CD4-positive, alpha-beta memory T cell (primary cell): ENCODE measurements around the gene CCSER2. TPM values are rescaled to one million over a fixed set of nuclear protein-coding genes. Genes with fewer than 3 reads are reported as not detected.

Source experiments
- CTCF ChIA-PET: fragments of 350-600 bp; sonication (Branson Sonifier 250); formaldehyde crosslinking; loops from one replicate; lab custom pipeline; 2021; ENCODE audit warnings: inconsistent platforms; ENCODE audit not compliant: partially characterized antibody; lab: Charles Lee
- POLR2A ChIA-PET: fragments of 350-600 bp; sonication (Branson Sonifier 250); formaldehyde crosslinking; loops from one replicate; lab custom pipeline; 2021; ENCODE audit not compliant: partially characterized antibody; lab: Charles Lee
- DNase-seq, 5 donors: peaks; one replicate each; pipeline versions ENCODE4 v3.0.0 to v3.0.0-alpha.2; 2020 to 2022; ENCODE audit warnings: mixed read lengths in 1 of 5
- H3K27ac ChIP-seq: one replicate; pipeline ENCODE4 v1.7.0; 2013; ENCODE audit warnings: low read depth, low read length
- H3K27me3 ChIP-seq: 2 replicates; pipeline ENCODE4 v1.7.0; 2013; ENCODE audit warnings: mild to moderate bottlenecking, low read length, moderate library complexity; ENCODE audit not compliant: insufficient read depth
- H3K36me3 ChIP-seq: 2 replicates; pipeline ENCODE4 v1.7.0; 2013; ENCODE audit warnings: mild to moderate bottlenecking, low read length, moderate library complexity; ENCODE audit not compliant: insufficient read depth
- H3K4me1 ChIP-seq: 2 replicates; pipeline ENCODE4 v1.7.0; 2013; ENCODE audit warnings: mild to moderate bottlenecking, low read length, moderate library complexity; ENCODE audit not compliant: insufficient read depth
- H3K4me3 ChIP-seq, 2 donors: one replicate each; pipeline ENCODE4 v1.7.0; 2013; ENCODE audit warnings: low read length in 2 of 2, mild to moderate bottlenecking in 1 of 2
- H3K9me3 ChIP-seq, 2 donors: one replicate each; pipeline ENCODE4 v1.7.0; 2013; ENCODE audit warnings: low read length in 2 of 2, control low read depth in 1 of 2; ENCODE audit not compliant: control insufficient read depth in 1 of 2
- H3K27ac Mint-ChIP-seq, 7 donors: one replicate each; pipeline ENCODE4 v1.8.0; 2020 to 2021; ENCODE audit warnings: mixed read lengths in 7 of 7, mild to moderate bottlenecking in 6 of 7, inconsistent platforms in 3 of 7, moderate library complexity in 3 of 7
- H3K27me3 Mint-ChIP-seq, 2 donors: one replicate each; pipeline ENCODE4 v1.8.0; 2020 to 2021; ENCODE audit warnings: mixed read lengths in 2 of 2
- H3K36me3 Mint-ChIP-seq, 2 donors: one replicate each; pipeline ENCODE4 v1.8.0; 2020 to 2021; ENCODE audit warnings: mixed read lengths in 2 of 2, inconsistent platforms in 1 of 2, mild to moderate bottlenecking in 1 of 2
- H3K4me1 Mint-ChIP-seq, 4 donors: one replicate each; pipeline ENCODE4 v1.8.0; 2020 to 2021; ENCODE audit warnings: mixed read lengths in 4 of 4, mild to moderate bottlenecking in 1 of 4
- H3K4me3 Mint-ChIP-seq, 8 donors: one replicate each; pipeline ENCODE4 v1.8.0; 2020 to 2021; ENCODE audit warnings: mixed read lengths in 8 of 8, mild to moderate bottlenecking in 7 of 8, moderate library complexity in 6 of 8, inconsistent platforms in 3 of 8
- H3K9me3 Mint-ChIP-seq, 8 donors: one replicate each; pipeline ENCODE4 v1.8.0; 2020 to 2021; ENCODE audit warnings: mixed read lengths in 8 of 8, mild to moderate bottlenecking in 5 of 8, inconsistent platforms in 3 of 8, moderate library complexity in 1 of 8
- intact Hi-C: fragments of 100-400 bp; cut with micrococcal nuclease; formaldehyde crosslinking; loops from one replicate; pipeline ENCODE4 v1.15.1; 2023
- polyA plus RNA-seq, 2 donors: library from polyadenylated mRNA; unstranded; fragments of 300-500 nt; fragmentation: Illumina TruSeq; gene quantifications; one replicate each; pipeline ENCODE4 v1.2.3, GENCODE V29; 2021
- total RNA-seq, 2 experiments: library from RNA; stranded (reverse); gene quantifications; one replicate each; pipeline ENCODE4 v1.2.3, GENCODE V29; 2021

The CCSER2 gene
- total and polyA plus RNA-seq, 4 experiments from 2014 or later, result 89.8 to 151 (median 119) TPM

DNA sequence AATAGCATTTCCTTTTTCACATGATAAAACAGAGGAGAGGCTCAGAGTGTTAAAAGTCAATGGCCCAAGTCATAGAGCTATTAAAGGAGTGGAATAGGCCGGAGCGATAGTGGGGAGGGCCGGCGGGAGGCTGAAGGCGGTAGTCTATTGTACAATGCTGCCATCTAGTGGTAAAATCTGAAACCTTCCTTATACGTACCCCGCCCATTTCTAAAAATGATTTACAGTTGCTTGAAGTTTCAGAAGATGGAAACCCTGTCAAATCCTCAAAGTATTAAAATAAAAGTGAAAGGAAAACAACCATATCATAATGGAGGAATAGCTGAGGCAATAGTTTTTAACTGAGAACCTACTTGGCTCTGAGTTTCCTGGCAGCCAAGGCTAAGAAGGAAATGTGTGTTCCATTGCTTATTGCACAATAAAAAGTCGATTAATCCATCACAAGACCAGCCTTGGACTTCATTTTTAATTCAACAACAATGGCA, 209.1 kb downstream of the CCSER2 start:
- POLR2A ChIA-PET, result interaction anchor here (1.0 to 1.2 kb wide), 3 partner anchors 161 to 273 kb away, joined by 4 to 5 read pairs (median 4); partner anchors contain the start of gene CCSER2
- no peaks in the 10 kb centered on the region for H3K36me3 ChIP-seq
- H3K4me3 Mint-ChIP-seq, result peak overlapping the region in 1 of 8 donors; percentile 54

GRCh38 chr10:84538036-84538435, 209.6 kb downstream of the CCSER2 start:
- H3K27ac ChIP-seq, result no peak overlapping the region
- ChIA-PET CTCF (interaction anchor here (0.9 to 10.5 kb wide), 34 partner anchors 9 to 1839 kb away, joined by 3 to 326 read pairs (median 7); partner anchors contain the start of genes CCSER2 and LRIT1), POLR2A (no interaction called here)
- H3K27me3 Mint-ChIP-seq, result peaks cover 8 to 23% of the 10 kb centered on the region in 2 donors
- no peaks in the 10 kb centered on the region for H3K36me3 ChIP-seq
- no peak for DNase-seq
- H3K27ac Mint-ChIP-seq, result no peak overlapping the region
- no peaks in the 10 kb centered on the region for H3K27me3 ChIP-seq
- H3K4me3 ChIP-seq, result no peak overlapping the region
- intact Hi-C loops, result no loop called here
- H3K36me3 Mint-ChIP-seq, result no peaks in the 10 kb centered on the region
- no peaks in the 10 kb centered on the region for H3K9me3 Mint-ChIP-seq
- H3K4me3 Mint-ChIP-seq, result no peak overlapping the region
- no peaks in the 10 kb centered on the region for H3K9me3 ChIP-seq
- peaks cover 7 to 14% (median 9%) of the 10 kb centered on the region in 4 donors for H3K4me1 Mint-ChIP-seq
- H3K4me1 ChIP-seq, result peaks cover 7% of the 10 kb centered on the region

More for the DNA sequence above, 209.1 kb downstream of the CCSER2 start:
- no peak overlapping the region for H3K4me3 ChIP-seq
- Mint-ChIP-seq H3K4me1 (peaks cover 7 to 14% (median 9%) of the 10 kb centered on the region in 4 donors), H3K27ac (no peak overlapping the region), H3K9me3 (no peaks in the 10 kb centered on the region), H3K36me3 (no peaks in the 10 kb centered on the region), H3K27me3 (peaks cover 8 to 23% of the 10 kb centered on the region in 2 donors)
- H3K4me1 ChIP-seq, result peaks cover 7% of the 10 kb centered on the region
- CTCF ChIA-PET, result interaction anchor here (0.6 to 10.5 kb wide), 57 partner anchors 9 to 1839 kb away, joined by 3 to 326 read pairs (median 5); partner anchors contain the start of genes CCSER2 and LRIT1
- H3K27ac ChIP-seq, result no peak overlapping the region
- H3K9me3 ChIP-seq, result no peaks in the 10 kb centered on the region
- no peaks in the 10 kb centered on the region for H3K27me3 ChIP-seq
- peak; percentile 44 to 60 (median 57) for DNase-seq
- intact Hi-C loops, result loop anchor here (1.0 kb wide), 5 partner anchors 107 to 273 kb away; no protein-coding TSS in a partner anchor

GRCh38 chr10:84539216-84539615, 210.8 kb downstream of the CCSER2 start:
- intact Hi-C loops, result no loop called here
- Histone ChIP-seq H3K4me3 (no peak overlapping the region), H3K27ac (no peak overlapping the region), H3K27me3 (no peaks in the 10 kb centered on the region), H3K9me3 (no peaks in the 10 kb centered on the region), H3K4me1 (peaks cover 7% of the 10 kb centered on the region), H3K36me3 (no peaks in the 10 kb centered on the region)
- peaks cover 8 to 26% of the 10 kb centered on the region in 2 donors for H3K27me3 Mint-ChIP-seq
- H3K27ac Mint-ChIP-seq, result no peak overlapping the region
- POLR2A ChIA-PET, result no interaction called here
- no peaks in the 10 kb centered on the region for H3K36me3 Mint-ChIP-seq
- no peak for DNase-seq
- no peaks in the 10 kb centered on the region for H3K9me3 Mint-ChIP-seq
- H3K4me3 Mint-ChIP-seq, result peak overlapping the region in 1 of 8 donors; percentile 55
- H3K4me1 Mint-ChIP-seq, result peaks cover 7 to 14% (median 9%) of the 10 kb centered on the region in 4 donors
- CTCF ChIA-PET, result interaction anchor here (1.1 to 10.5 kb wide), 13 partner anchors 8 to 1842 kb away, joined by 3 to 326 read pairs (median 14); no protein-coding TSS in a partner anchor

GRCh38 chr10:84540022-84540616, 211.7 kb downstream of the CCSER2 start:
- Histone ChIP-seq H3K27ac (no peak overlapping the region), H3K4me1 (peaks cover 7% of the 10 kb centered on the region), H3K9me3 (no peaks in the 10 kb centered on the region), H3K36me3 (no peaks in the 10 kb centered on the region), H3K27me3 (no peaks in the 10 kb centered on the region), H3K4me3 (no peak overlapping the region)
- CTCF ChIA-PET, result interaction anchor here (0.7 to 10.5 kb wide), 29 partner anchors 9 to 1850 kb away, joined by 3 to 326 read pairs (median 4); partner anchors contain the start of gene GHITM
- H3K36me3 Mint-ChIP-seq, result no peaks in the 10 kb centered on the region
- H3K9me3 Mint-ChIP-seq, result no peaks in the 10 kb centered on the region
- no peak overlapping the region for H3K27ac Mint-ChIP-seq
- no peak for DNase-seq
- H3K27me3 Mint-ChIP-seq, result peaks cover 8 to 27% of the 10 kb centered on the region in 2 donors
- POLR2A ChIA-PET, result interaction anchor here (0.6 to 1.0 kb wide), 3 partner anchors 206 to 275 kb away, joined by 3 read pairs; no protein-coding TSS in a partner anchor
- intact Hi-C loops, result loop anchor here (10.0 kb wide), 1 partner anchor 395 kb away; no protein-coding TSS in a partner anchor
- H3K4me3 Mint-ChIP-seq, result peak overlapping the region in 2 of 8 donors; percentile 39 to 83
- H3K4me1 Mint-ChIP-seq, result peaks cover 6 to 14% (median 8%) of the 10 kb centered on the region in 4 donors

GRCh38 chr10:84540617-84541288, 212.4 kb downstream of the CCSER2 start:
- Histone ChIP-seq H3K9me3 (no peaks in the 10 kb centered on the region), H3K36me3 (no peaks in the 10 kb centered on the region), H3K4me1 (peaks cover 7% of the 10 kb centered on the region), H3K27me3 (no peaks in the 10 kb centered on the region), H3K4me3 (peak overlapping the region in 1 of 2 donors; percentile 39), H3K27ac (no peak overlapping the region)
- ChIA-PET POLR2A (interaction anchor here (0.6 to 1.0 kb wide), 3 partner anchors 206 to 276 kb away, joined by 3 read pairs; no protein-coding TSS in a partner anchor), CTCF (interaction anchor here (0.7 to 10.5 kb wide), 29 partner anchors 10 to 1849 kb away, joined by 3 to 326 read pairs (median 4); partner anchors contain the start of gene GHITM)
- DNase-seq, result peak; percentile 50 to 61 (median 57)
- no peaks in the 10 kb centered on the region for H3K36me3 Mint-ChIP-seq
- no peak overlapping the region for H3K27ac Mint-ChIP-seq
- peak overlapping the region in 7 of 8 donors; percentile 57 to 83 (median 71) for H3K4me3 Mint-ChIP-seq
- no peaks in the 10 kb centered on the region for H3K9me3 Mint-ChIP-seq
- H3K4me1 Mint-ChIP-seq, result peaks cover 5 to 14% (median 8%) of the 10 kb centered on the region in 4 donors
- H3K27me3 Mint-ChIP-seq, result peaks cover 8 to 27% of the 10 kb centered on the region in 2 donors
- intact Hi-C loops, result loop anchor here (10.0 kb wide), 1 partner anchor 396 kb away; no protein-coding TSS in a partner anchor

GRCh38 chr10:84541289-84541637, 212.9 kb downstream of the CCSER2 start:
- intact Hi-C loops, result loop anchor here (10.0 kb wide), 1 partner anchor 396 kb away; no protein-coding TSS in a partner anchor
- Mint-ChIP-seq H3K4me1 (peaks cover 5 to 14% (median 8%) of the 10 kb centered on the region in 4 donors), H3K27ac (peak overlapping the region in 1 of 7 donors; percentile 46), H3K4me3 (peak overlapping the region; percentile 57 to 83 (median 70)), H3K9me3 (no peaks in the 10 kb centered on the region), H3K36me3 (no peaks in the 10 kb centered on the region), H3K27me3 (peaks cover 8 to 27% of the 10 kb centered on the region in 2 donors)
- peaks cover 7% of the 10 kb centered on the region for H3K4me1 ChIP-seq
- POLR2A ChIA-PET, result no interaction called here
- DNase-seq, result no peak
- H3K9me3 ChIP-seq, result no peaks in the 10 kb centered on the region
- no peaks in the 10 kb centered on the region for H3K36me3 ChIP-seq
- H3K27me3 ChIP-seq, result no peaks in the 10 kb centered on the region
- H3K27ac ChIP-seq, result no peak overlapping the region
- CTCF ChIA-PET, result interaction anchor here (1.1 to 10.5 kb wide), 10 partner anchors 9 to 1840 kb away, joined by 3 to 326 read pairs (median 6); no protein-coding TSS in a partner anchor
- peak overlapping the region in 1 of 2 donors; percentile 39 for H3K4me3 ChIP-seq
